Testis (tissue), 3 donors: ENCODE measurements around the gene METTL23. TPM values are rescaled to one million over a fixed set of nuclear protein-coding genes. Genes with fewer than 3 reads are reported as not detected.

Experiments
- DNase-seq: peaks from one replicate; pipeline ENCODE4 v3.0.0-alpha.2; 2019
- H3K27ac ChIP-seq, 2 donors: fragments of 200-600 bp; sonication (generic); one replicate each; pipeline ENCODE4 v1.5.1; 2019
- H3K27me3 ChIP-seq: fragments of 200-600 bp; sonication (generic); one replicate; pipeline ENCODE4 v1.5.1; 2019
- H3K36me3 ChIP-seq: fragments of 200-600 bp; sonication (generic); one replicate; pipeline ENCODE4 v1.5.1; 2017; ENCODE audit warnings: low read depth; ENCODE audit errors: missing control alignments
- H3K4me1 ChIP-seq: fragments of 200-600 bp; sonication (generic); one replicate; pipeline ENCODE4 v1.5.1; 2019
- H3K4me3 ChIP-seq, 2 donors: fragments of 200-600 bp; sonication (generic); one replicate each; pipeline ENCODE4 v1.5.1; 2017 to 2019
- H3K9me3 ChIP-seq: fragments of 200-600 bp; sonication (generic); one replicate; pipeline ENCODE4 v1.5.1; 2017
- CTCF ChIP-seq, 3 experiments: fragments of 450-650 bp in 2 of 3; fragments of 200-600 bp in 1 of 3; sonication (generic) in 1 of 3; IDR thresholded peaks; one replicate each; pipeline ENCODE4 v1.5.1; 2016 to 2019; ENCODE audit warnings: antibody characterized with exemption in 3 of 3, mild to moderate bottlenecking in 2 of 3, moderate library complexity in 1 of 3
- POLR2A ChIP-seq: fragments of 450-650 bp; IDR thresholded peaks from one replicate; pipeline ENCODE4 v1.6.1; 2017; ENCODE audit warnings: antibody characterized with exemption, mild to moderate bottlenecking, moderate library complexity
- WGBS, 2 donors: methylation state at CpG; one replicate each; pipeline ENCODE4 v1.1.5; 2018; 5-methylcytosine and 5-hydroxymethylcytosine counted together
- intact Hi-C: fragments of 100-400 bp; cut with DNase I; formaldehyde crosslinking; loops from one replicate; pipeline ENCODE4 v1.15.1; 2023; ENCODE audit warnings: low total_unique reads
- microRNA counts, 2 donors: library from miRNA; unstranded; fragments of <30 nt; microRNA quantifications; one replicate each; lab custom pipeline; 2016
- microRNA-seq, 2 donors: library from miRNA; unstranded; fragments of <30 nt; microRNA quantifications; one replicate each; pipeline ENCODE4, GENCODE V29; 2016; ENCODE audit warnings: borderline number of aligned reads in 2 of 2, borderline replicate concordance in 1 of 2
- polyA plus RNA-seq: library from polyadenylated mRNA; stranded (reverse); fragments of 350-450 nt; fragmentation: Illumina TruSeq; extraction: RNeasy Lipid Tissue Mini Kit (QIAGEN cat#74804); gene quantifications from one replicate; pipeline ENCODE4 v1.2.3, GENCODE V29; 2014; ENCODE audit warnings: low read depth, low replicate concordance; ENCODE audit not compliant: insufficient read depth
- small RNA-seq, 2 donors: library from RNA; depleted of rRNA; stranded (forward); fragments of <200 nt; gene quantifications; one replicate each; pipeline ENCODE3, GENCODE V24; 2016
- total RNA-seq, 2 donors: library from RNA; depleted of rRNA; stranded (reverse); fragments of >200 nt; gene quantifications; one replicate each; pipeline ENCODE4 v1.2.3, GENCODE V29; 2016

The METTL23 gene
- total and polyA plus RNA-seq, 3 donors from 2014 or later: 37.5 to 122 (median 45.3) TPM

- 90 to 91% methylated on average over 11 to 12 of the region's 12 CpGs for WGBS, 2 donors
- DNase-seq: no peak
- Histone ChIP-seq H3K27ac (no peak overlapping the region), H3K9me3 (no peaks in the 10 kb centered on the region), H3K27me3 (no peaks in the 10 kb centered on the region), H3K4me1 (no peaks in the 10 kb centered on the region), H3K4me3 (no peak overlapping the region), H3K36me3 (no peaks in the 10 kb centered on the region)
- intact Hi-C loops: no loop called here
- TF ChIP-seq POLR2A (no peak), CTCF (IDR thresholded peaks at IDR 0.05) (no peak)
These were observed 54.7 kb downstream of the METTL23 start for GRCh38 chr17:76781056-76781982.

GRCh38 chr17:76783146-76783545 is 56.5 kb downstream of the METTL23 start:
- WGBS, 2 donors: 67 to 77% methylated on average over 5 of the region's 5 CpGs
- no peaks in the 10 kb centered on the region for H3K4me1 ChIP-seq
- no peak for DNase-seq
- intact Hi-C loops: no loop called here
- no peaks in the 10 kb centered on the region for H3K9me3 ChIP-seq
- no peak overlapping the region for H3K27ac ChIP-seq
- no peak overlapping the region for H3K4me3 ChIP-seq
- no peaks in the 10 kb centered on the region for H3K27me3 ChIP-seq
- H3K36me3 ChIP-seq: no peaks in the 10 kb centered on the region
- TF ChIP-seq POLR2A: no peak
- TF ChIP-seq CTCF (IDR thresholded peaks at IDR 0.05): no peak

MicroRNAs within 50 kb of the gene (microRNA counts, 767-probe panel; counts per million panel counts)
- 0 to 152 counts per million in 2 donors for microRNA hsa-miR-636 (lab: Ali Mortazavi, UCI)

Small RNA genes within 50 kb of the gene (microRNA-seq; reads per million reads assigned to microRNA genes)
- gene MIR636: 0 to 1.4 reads per million in 2 donors

Small RNA genes within 50 kb of the gene (small RNA-seq; reads per million reads assigned to genes)
- gene AC005837.3: 0 reads per million in 2 donors
- gene RF02271: 0 reads per million in 2 donors
- 0 reads per million in 2 donors for gene RNU6-97P
- 0 reads per million in 2 donors for gene RNY4P36

Other genes with a start within 250 kb of the METTL23 start
- gene RHBDF2, start 225.4 kb upstream of the METTL23 start, total RNA-seq: 10 to 100 TPM; 26.3 to 30.2 TPM
- gene RHBDF2, start 225.4 kb upstream of the METTL23 start, polyA plus RNA-seq: 9.7 TPM
- gene CYGB, start 189.1 kb upstream of the METTL23 start, total RNA-seq: 1 to 10 TPM; 3.4 to 7.2 TPM
- 9.9 TPM for gene CYGB, start 189.1 kb upstream of the METTL23 start, polyA plus RNA-seq
- 1 to 10 TPM; 3.2 to 3.8 TPM for gene PRCD, start 186.8 kb upstream of the METTL23 start, total RNA-seq
- gene PRCD, start 186.8 kb upstream of the METTL23 start, polyA plus RNA-seq: 4.6 TPM
- gene ST6GALNAC2, start 141.0 kb upstream of the METTL23 start, total RNA-seq: 10 to 100 TPM; 29.7 to 87.5 TPM
- 107 TPM for gene ST6GALNAC2, start 141.0 kb upstream of the METTL23 start, polyA plus RNA-seq
- gene ST6GALNAC1, start 83.1 kb upstream of the METTL23 start, total RNA-seq: 10 to 100 TPM; 20.1 to 20.6 TPM
- gene ST6GALNAC1, start 83.1 kb upstream of the METTL23 start, polyA plus RNA-seq: 11.9 TPM
- 100 to 1,000 TPM; 217 to 272 TPM for gene MXRA7, start 15.9 kb upstream of the METTL23 start, total RNA-seq
- 253 TPM for gene MXRA7, start 15.9 kb upstream of the METTL23 start, polyA plus RNA-seq
- 10 to 100 TPM; 31.7 to 40.5 TPM for gene JMJD6, start 233 bp upstream of the METTL23 start, total RNA-seq
- gene JMJD6, start 233 bp upstream of the METTL23 start, polyA plus RNA-seq: 44.6 TPM
- 100 to 1,000 TPM; 365 to 461 TPM for gene SRSF2, start 10.5 kb downstream of the METTL23 start, total RNA-seq
- gene SRSF2, start 10.5 kb downstream of the METTL23 start, polyA plus RNA-seq: 196 TPM
- 100 to 1,000 TPM in 1 of 2 donors, 10 to 100 TPM in 1; 51.7 to 102 TPM for gene MFSD11, start 11.3 kb downstream of the METTL23 start, total RNA-seq
- gene MFSD11, start 11.3 kb downstream of the METTL23 start, polyA plus RNA-seq: 38.5 TPM
- 10 to 100 TPM in 1 of 2 donors, 1 to 10 TPM in 1; 9.0 to 10.9 TPM for gene MGAT5B, start 141.6 kb downstream of the METTL23 start, total RNA-seq
- 4.6 TPM for gene MGAT5B, start 141.6 kb downstream of the METTL23 start, polyA plus RNA-seq